GM06990 (cell line): ENCODE measurements around the gene ACOX2.

Experiments
- DNase-seq: peaks from one replicate; pipeline ENCODE4 v3.0.0-alpha.2; 2011; ENCODE audit not compliant: insufficient read length; ENCODE audit errors: extremely low read depth
- H3K27me3 ChIP-seq: replicated peaks from 2 replicates; pipeline ENCODE4 v1.6.0; 2011; ENCODE audit warnings: low read length; ENCODE audit not compliant: control insufficient read depth, insufficient read depth
- H3K36me3 ChIP-seq: 2 replicates; pipeline ENCODE4 v1.5.1; 2011; ENCODE audit warnings: low read length; ENCODE audit not compliant: control insufficient read depth, insufficient read depth
- H3K4me3 ChIP-seq: replicated peaks from 2 replicates; pipeline ENCODE4 v1.5.1; 2011; ENCODE audit warnings: low read depth, mild to moderate bottlenecking, control low read depth, low read length
- CTCF ChIP-seq: IDR thresholded peaks from 2 replicates; pipeline ENCODE4 v1.5.1; 2011; ENCODE audit warnings: low read length, control low read depth, mild to moderate bottlenecking, inconsistent platforms; ENCODE audit not compliant: insufficient read depth, poor library complexity, severe bottlenecking

The ACOX2 gene

GRCh38 chr3:58574682-58575081 lies 37.7 kb upstream of the ACOX2 start:
- TF ChIP-seq CTCF = no peak
- Histone ChIP-seq H3K4me3 (no peak overlapping the region), H3K36me3 (no peaks in the 10 kb centered on the region), H3K27me3 (peaks cover 1% of the 10 kb centered on the region)
- DNase-seq = no peak

- peaks cover 1% of the 10 kb centered on the region for H3K27me3 ChIP-seq
- no peak for TF ChIP-seq CTCF
- no peaks in the 10 kb centered on the region for H3K36me3 ChIP-seq
- no peak for DNase-seq
- no peak overlapping the region for H3K4me3 ChIP-seq
Observed at GRCh38 chr3:58574106-58574505, 37.1 kb upstream of the ACOX2 start.

GRCh38 chr3:58573640-58574039 lies 36.6 kb upstream of the ACOX2 start:
- DNase-seq = no peak
- Histone ChIP-seq H3K4me3 (no peak overlapping the region), H3K27me3 (peaks cover 1% of the 10 kb centered on the region), H3K36me3 (no peaks in the 10 kb centered on the region)
- TF ChIP-seq CTCF = no peak

- Histone ChIP-seq H3K36me3 (no peaks in the 10 kb centered on the region), H3K27me3 (peaks cover 1% of the 10 kb centered on the region), H3K4me3 (no peak overlapping the region)
- TF ChIP-seq CTCF = no peak
- no peak for DNase-seq
Observed at GRCh38 chr3:58572634-58573230, 35.7 kb upstream of the ACOX2 start.

- no peak overlapping the region for H3K4me3 ChIP-seq
- DNase-seq = no peak
- no peaks in the 10 kb centered on the region for H3K36me3 ChIP-seq
- TF ChIP-seq CTCF = no peak
- H3K27me3 ChIP-seq = peaks cover 1% of the 10 kb centered on the region
Observed at GRCh38 chr3:58572013-58572633, 35.1 kb upstream of the ACOX2 start.
